Heart left ventricle (tissue), 16 donors: ENCODE measurements around the gene NDOR1. TPM values are rescaled to one million over a fixed set of nuclear protein-coding genes. Genes with fewer than 3 reads are reported as not detected.
A peak's percentile ranks its signal among the peaks of the same experiment; 100 is the strongest.

Experiments used
- ATAC-seq, 4 donors: fragments of 200-7000 bp; cut with Tn5 transposase; one replicate each; pipeline ENCODE4 v1.9.1; 2020 to 2022; ENCODE audit warnings: moderate library complexity in 4 of 4, mild to moderate bottlenecking in 3 of 4, moderate number of reproducible peaks in 1 of 4
- DNase-seq, 5 donors: peaks; one replicate each; pipeline ENCODE4 v3.0.0-alpha.2; 2020
- H3K27ac ChIP-seq, 12 donors: fragments of 200-600 bp; sonication (generic) in 4 of 12; one replicate each; pipeline versions ENCODE4 v1.5.0 to v1.8.0; 2016 to 2022; ENCODE audit warnings: mild to moderate bottlenecking in 2 of 12
- H3K27me3 ChIP-seq, 9 donors: fragments of 200-600 bp; sonication (generic) in 2 of 9; one replicate each; pipeline versions ENCODE4 v1.5.1 to v1.8.0; 2016 to 2022; ENCODE audit warnings: mild to moderate bottlenecking in 3 of 9
- H3K36me3 ChIP-seq, 9 donors: fragments of 200-600 bp; sonication (generic) in 2 of 9; one replicate each; pipeline versions ENCODE4 v1.5.0 to v1.8.0; 2018 to 2022; ENCODE audit warnings: mild to moderate bottlenecking in 2 of 9
- H3K4me1 ChIP-seq, 12 donors: fragments of 200-600 bp; sonication (generic) in 4 of 12; one replicate each; pipeline versions ENCODE4 v1.5.0 to v1.8.0; 2016 to 2022; ENCODE audit warnings: mild to moderate bottlenecking in 3 of 12
- H3K4me3 ChIP-seq, 12 donors: fragments of 200-600 bp; sonication (generic) in 4 of 12; one replicate each; pipeline versions ENCODE4 v1.5.0 to v1.8.0; 2017 to 2022; ENCODE audit warnings: mild to moderate bottlenecking in 9 of 12, moderate library complexity in 4 of 12
- H3K9me3 ChIP-seq, 12 donors: fragments of 200-600 bp; sonication (generic) in 4 of 12; one replicate each; pipeline versions ENCODE4 v1.5.0 to v1.8.0; 2016 to 2022; ENCODE audit warnings: mild to moderate bottlenecking in 1 of 12
- POLR2A ChIP-seq, 2 donors: fragments of 450-650 bp; IDR thresholded peaks; one replicate each; pipeline ENCODE4 v1.6.1; 2017; ENCODE audit warnings: antibody characterized with exemption in 2 of 2, mild to moderate bottlenecking in 2 of 2, moderate library complexity in 2 of 2
- WGBS, 4 donors: extraction: QIAGEN DNeasy Blood & Tissue Kit in 2 of 4; methylation state at CpG; one replicate each; pipeline versions ENCODE4 v1.1.5 to v1.1.7; 2013 to 2018; 5-methylcytosine and 5-hydroxymethylcytosine counted together
- intact Hi-C, 10 donors: fragments of 100-400 bp; cut with DNase I; formaldehyde crosslinking; loops; one replicate each; pipeline versions ENCODE4 v1.11.1 to v1.14.2; 2022
- polyA plus RNA-seq, 2 donors: library from polyadenylated mRNA; stranded (reverse); fragments of 200-250 nt; gene quantifications; one replicate each; pipeline ENCODE4 v1.2.3, GENCODE V29; 2013
- total RNA-seq, 9 donors: library from RNA; depleted of rRNA in 2 of 9; stranded (reverse); fragments of >200 nt in 2 of 9; fragmentation: NEBNext Ultra II Directional in 3 of 9; extraction: Animal tissue kit (Norgen Biotek cat#: 25700) in 3 of 9; gene quantifications; one replicate each; pipeline versions ENCODE4 v1.1.0 to v1.2.4, GENCODE V29; 2016 to 2023
- TF ChIP-seq, protein P1 (sequence below), 12 donors: fragments of 200-600 bp; sonication (generic) in 4 of 12; IDR thresholded peaks; one replicate each; pipeline versions ENCODE4 v1.5.0 to v1.8.0; 2018 to 2022; ENCODE audit warnings: antibody characterized with exemption in 12 of 12, mild to moderate bottlenecking in 5 of 12
- donor health status: ischemic (EF 13 %, LVEDD 7.1; RV severe dilation, severe dysfunction).
- donor health status: healthy with polysubstance abuse.
- donor health status: DM: no; HTN: yes; CAD: no.
- donor health status: DM: no; HTN: no; CAD: no.
- donor health status: ischemic (EF 25% LVEDD 6.9; RV normal size, moderate dysfunction).
- donor health status: ischemic (EF 25% LVEDD 5.7; RV mildly dilated, moderate dysfunction).
- donor health status: healthy.
- donor health status: DM: yes; HTN: yes; CAD: no.
- donor health status: ischemic (EF 35%, LVEDD 5.7; RV mildly dilated, moderate dysfunction).
- donor health status: nonischemic (EF 11% LVEDD 7.7; RV severe dilation, severe dysfunction).
- donor health status: DM: yes; HTN: yes; CAD: no.
- donor health status: PGD.
- donor health status: ischemic (EF 29% LVEDD 5.4; RV normal size, mild dysfunction).
- donor health status: nonischemic (EF 23%, LVEDD 6.1; RV moderate dilation, normal function).

The NDOR1 gene
- total and polyA plus RNA-seq, 11 donors: 4.5 to 9.6 (median 6.2) TPM

DNA sequence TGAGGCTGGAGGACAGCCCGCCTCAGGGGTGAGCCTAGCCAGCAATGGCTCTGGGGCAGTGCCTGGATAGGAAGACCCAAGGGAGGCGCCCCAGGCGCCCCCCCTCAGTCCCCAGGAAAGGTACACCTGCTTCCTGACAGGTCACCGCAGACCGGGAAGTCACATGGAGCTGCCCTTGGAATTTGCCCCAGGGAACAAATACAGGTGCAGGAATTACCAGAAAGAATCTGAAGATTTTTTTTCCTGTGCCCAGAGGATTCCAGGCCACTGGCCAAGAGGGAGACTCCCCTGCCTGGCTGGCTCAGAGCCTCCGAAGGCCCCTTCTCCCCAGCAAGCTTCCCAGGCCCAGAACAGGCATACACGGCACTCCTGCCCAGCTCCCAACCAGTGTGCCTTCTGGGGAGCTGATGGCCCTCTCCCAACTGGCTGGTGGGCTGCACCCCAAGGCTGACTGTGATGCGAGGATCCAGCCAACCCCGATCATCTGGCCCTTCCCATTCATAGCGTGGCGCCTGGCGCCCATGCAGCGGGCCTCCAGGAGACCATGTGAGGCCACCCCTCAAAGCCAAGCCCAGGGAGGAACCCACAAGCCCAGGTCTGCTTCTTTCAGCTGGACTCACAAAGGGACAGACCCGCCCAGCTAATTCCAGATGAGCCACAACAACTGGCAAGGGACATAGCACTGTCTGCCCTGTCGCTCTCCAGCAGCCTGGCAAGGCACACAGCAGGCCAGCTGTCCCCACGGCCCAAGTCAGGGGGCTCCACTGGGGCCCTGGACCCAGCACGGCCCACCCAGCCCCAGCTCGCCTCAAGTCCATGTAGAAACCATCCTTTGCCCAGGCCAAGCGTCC is 7.2 kb upstream of the NDOR1 start:
- WGBS, 4 donors: 61 to 75% (median 68%) methylated on average over 4 to 19 of the region's 19 CpGs
- DNase-seq: no peak
- peak overlapping the region in 9 of 12 donors; percentile 3 to 94 (median 68) for H3K4me3 ChIP-seq

DNA sequence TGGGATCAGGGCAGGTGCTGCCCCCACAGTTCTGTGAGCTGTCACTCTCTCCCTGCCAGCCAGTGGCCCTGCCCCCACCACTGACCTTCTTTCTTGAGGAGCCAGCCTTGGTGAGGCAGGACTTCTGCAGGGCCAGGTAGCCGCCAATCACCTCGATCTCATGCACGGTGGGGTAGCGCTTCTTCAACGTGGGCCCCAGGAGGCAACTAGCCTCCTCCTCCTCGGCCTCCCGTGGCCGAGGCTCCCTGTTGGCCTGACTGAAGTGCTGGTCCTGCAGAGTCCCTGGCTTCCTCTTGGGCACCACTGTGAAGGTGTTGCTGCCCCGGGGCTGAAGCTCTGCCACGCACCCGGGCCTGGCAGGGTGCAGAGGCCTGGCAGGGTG is 6.6 kb upstream of the NDOR1 start:
- intact Hi-C loops: no loop called here
- Histone ChIP-seq H3K36me3 (no peaks in the 10 kb centered on the region), H3K4me1 (peaks cover 5 to 90% (median 75%) of the 10 kb centered on the region in 12 donors), H3K27me3 (no peaks in the 10 kb centered on the region), H3K4me3 (peak overlapping the region in 11 of 12 donors; percentile 3 to 94 (median 63)), H3K9me3 (no peaks in the 10 kb centered on the region), H3K27ac (peak overlapping the region in 9 of 12 donors; percentile 0 to 70 (median 17))
- no peak for DNase-seq
- 53 to 57% (median 55%) methylated on average over 11 of the region's 11 CpGs; no CpG with 5 or more reads in 1 of the 4 donors for WGBS, 4 donors
- ATAC-seq: no peak
- TF ChIP-seq, protein P1, sequence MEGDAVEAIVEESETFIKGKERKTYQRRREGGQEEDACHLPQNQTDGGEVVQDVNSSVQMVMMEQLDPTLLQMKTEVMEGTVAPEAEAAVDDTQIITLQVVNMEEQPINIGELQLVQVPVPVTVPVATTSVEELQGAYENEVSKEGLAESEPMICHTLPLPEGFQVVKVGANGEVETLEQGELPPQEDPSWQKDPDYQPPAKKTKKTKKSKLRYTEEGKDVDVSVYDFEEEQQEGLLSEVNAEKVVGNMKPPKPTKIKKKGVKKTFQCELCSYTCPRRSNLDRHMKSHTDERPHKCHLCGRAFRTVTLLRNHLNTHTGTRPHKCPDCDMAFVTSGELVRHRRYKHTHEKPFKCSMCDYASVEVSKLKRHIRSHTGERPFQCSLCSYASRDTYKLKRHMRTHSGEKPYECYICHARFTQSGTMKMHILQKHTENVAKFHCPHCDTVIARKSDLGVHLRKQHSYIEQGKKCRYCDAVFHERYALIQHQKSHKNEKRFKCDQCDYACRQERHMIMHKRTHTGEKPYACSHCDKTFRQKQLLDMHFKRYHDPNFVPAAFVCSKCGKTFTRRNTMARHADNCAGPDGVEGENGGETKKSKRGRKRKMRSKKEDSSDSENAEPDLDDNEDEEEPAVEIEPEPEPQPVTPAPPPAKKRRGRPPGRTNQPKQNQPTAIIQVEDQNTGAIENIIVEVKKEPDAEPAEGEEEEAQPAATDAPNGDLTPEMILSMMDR (IDR thresholded peaks at IDR 0.05): no peak
- no peak for TF ChIP-seq POLR2A (IDR thresholded peaks at IDR 0.05)

More for the DNA sequence above, 7.2 kb upstream of the NDOR1 start:
- TF ChIP-seq, protein P1 (IDR thresholded peaks at IDR 0.05): no peak
- intact Hi-C loops: no loop called here
- H3K27me3 ChIP-seq: no peaks in the 10 kb centered on the region
- H3K4me1 ChIP-seq: peaks cover 5 to 90% (median 71%) of the 10 kb centered on the region in 12 donors
- no peaks in the 10 kb centered on the region for H3K9me3 ChIP-seq
- H3K27ac ChIP-seq: peak overlapping the region in 6 of 12 donors; percentile 8 to 70 (median 26)
- ATAC-seq: no peak
- H3K36me3 ChIP-seq: no peaks in the 10 kb centered on the region

DNA sequence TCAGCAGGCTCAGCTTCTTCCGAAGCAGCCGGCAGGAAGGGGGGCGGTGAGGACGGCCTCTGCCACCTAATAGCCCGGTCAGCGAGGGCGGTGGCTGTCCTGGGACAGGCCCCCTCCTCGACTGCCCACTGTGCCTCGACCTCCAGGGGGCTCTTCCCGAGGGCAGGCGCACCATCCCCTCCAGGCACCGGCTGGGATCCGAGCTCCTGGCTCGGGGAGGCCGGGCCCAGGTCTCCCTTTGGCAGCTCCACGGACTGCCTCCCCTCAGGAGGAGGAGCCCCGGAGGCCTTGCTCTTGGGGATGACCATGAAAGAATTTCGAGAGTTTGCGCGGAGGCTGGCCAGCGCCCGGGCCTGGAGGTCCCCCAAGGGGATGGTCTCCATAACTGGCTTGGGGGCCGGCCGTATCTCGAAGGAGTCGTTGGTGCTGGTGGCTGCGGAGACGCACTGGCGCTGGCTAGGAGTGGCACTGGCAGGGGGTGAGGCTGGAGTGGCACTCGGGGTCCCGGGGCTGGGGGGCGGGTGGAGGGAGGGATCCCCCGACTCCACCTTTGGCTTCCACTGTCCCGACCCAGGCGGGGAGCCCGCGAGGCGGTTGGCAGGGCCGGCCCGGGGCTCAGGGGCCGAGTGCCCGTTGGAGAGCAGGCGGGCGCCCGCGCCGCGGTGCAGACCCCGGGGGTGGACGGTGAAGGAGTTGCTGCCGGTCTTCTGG is 5.9 kb upstream of the NDOR1 start:
- peak overlapping the region; percentile 23 to 94 (median 66) for H3K4me3 ChIP-seq
- no peak for ATAC-seq
- peak overlapping the region in 9 of 12 donors; percentile 0 to 70 (median 33) for H3K27ac ChIP-seq
- intact Hi-C loops: loop anchor here in 1 of 10 donors (1.0 kb wide), 1 partner anchor 11 kb away; the partner anchor contains the start of genes ANAPC2 and SSNA1
- no peaks in the 10 kb centered on the region for H3K36me3 ChIP-seq
- H3K27me3 ChIP-seq: no peaks in the 10 kb centered on the region
- no peaks in the 10 kb centered on the region for H3K9me3 ChIP-seq
- 6 to 8% (median 8%) methylated on average over 13 to 51 of the region's 51 CpGs; no CpG with 5 or more reads in 1 of the 4 donors for WGBS, 4 donors
- H3K4me1 ChIP-seq: peaks cover 9 to 90% (median 78%) of the 10 kb centered on the region in 12 donors
- DNase-seq: no peak
- TF ChIP-seq POLR2A (IDR thresholded peaks at IDR 0.05): no peak
- TF ChIP-seq, protein P1 (IDR thresholded peaks at IDR 0.05): no peak
